ENCODE data around the gene PIK3R1. TPM values are rescaled to one million over a fixed set of nuclear protein-coding genes. Genes with fewer than 3 reads are reported as not detected.
A peak's percentile ranks its signal among the peaks of the same experiment; 100 is the strongest.

The PIK3R1 gene
- total RNA-seq, 8 experiments from 2014 or later: 14.6 to 127 (median 36.8) TPM

DNA sequence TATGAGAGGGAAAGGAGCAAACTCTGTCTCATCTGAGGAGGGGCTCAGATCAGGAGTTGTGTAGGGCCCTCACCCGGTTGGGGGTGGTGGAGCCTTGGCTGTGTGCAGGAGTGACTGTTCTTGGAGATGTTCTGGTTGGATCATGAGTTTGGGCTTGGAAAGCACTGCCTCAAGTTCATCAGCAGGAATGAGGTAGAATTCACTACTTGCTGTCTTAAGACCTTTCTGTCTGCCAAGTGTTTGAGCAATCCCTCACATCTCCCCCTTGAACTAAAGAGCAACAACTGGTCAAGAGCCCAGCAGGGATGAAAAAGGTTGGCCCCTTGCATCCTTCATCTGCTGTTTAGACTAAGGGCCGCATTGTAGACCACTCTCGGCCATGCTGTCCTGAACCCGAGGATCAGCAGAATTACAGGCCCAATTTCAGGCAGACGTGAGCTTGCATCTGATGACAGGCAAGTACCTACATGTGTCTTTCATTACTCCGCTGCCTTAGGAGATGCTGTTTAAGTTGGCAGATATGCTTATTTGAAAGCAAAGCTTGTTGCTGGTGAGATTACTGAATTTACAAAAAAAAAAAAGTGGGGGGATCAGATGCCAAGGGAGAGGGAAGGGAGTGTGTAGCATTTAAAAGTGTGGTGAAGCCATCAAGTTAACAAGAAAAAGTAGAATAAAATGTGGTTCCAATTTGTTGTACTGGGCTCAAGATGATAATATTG lies 36.4 kb downstream of the PIK3R1 start:
- no peak overlapping the region for H3K27ac ChIP-seq
- peak in 3 of 8 experiments; percentile 17 to 38 (median 18) for ATAC-seq (replicated peaks in 6 of 8)

DNA sequence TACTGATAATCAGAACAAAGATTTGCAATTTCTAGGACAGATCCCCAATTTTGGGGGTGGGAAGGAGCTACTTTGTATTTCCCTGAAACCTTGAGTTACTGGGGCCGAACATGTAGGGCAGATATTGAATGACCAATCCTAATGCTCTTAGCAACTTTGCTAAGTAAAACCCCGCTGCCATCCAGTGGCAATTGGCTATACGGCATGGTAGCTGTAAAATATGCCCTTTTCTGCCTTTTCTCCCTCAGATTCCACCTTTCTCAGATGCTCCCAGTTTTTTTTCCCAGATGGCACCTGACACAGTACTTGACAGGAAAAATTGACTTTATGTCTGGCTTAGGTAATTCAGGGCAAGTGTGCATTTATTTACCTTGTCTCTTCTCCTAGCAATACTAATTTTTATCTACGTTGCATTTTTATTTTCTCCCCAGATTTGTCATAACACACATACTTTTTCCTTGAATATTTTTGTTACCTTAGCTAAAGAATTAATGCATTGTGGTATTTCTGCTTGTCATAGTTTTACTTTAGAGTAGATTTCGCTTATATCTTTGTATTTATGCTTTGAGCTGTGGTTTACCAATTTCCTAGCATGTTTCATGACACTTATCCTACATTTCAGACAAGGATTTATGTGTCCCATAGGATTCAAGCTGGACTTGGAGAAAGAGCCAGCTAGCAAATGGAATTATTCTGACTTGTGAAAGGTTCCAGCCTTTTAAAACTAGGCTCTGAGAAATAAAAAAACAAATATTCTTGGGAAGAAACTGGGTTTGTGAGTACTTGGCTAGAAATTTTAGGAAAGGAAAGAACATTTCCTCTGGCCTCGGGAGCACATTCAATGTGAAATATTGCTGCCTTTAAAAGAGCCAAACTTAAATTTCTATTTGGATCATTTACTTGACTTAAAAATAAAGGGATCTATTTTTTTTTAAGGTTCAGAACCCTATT lies 37.4 kb downstream of the PIK3R1 start:
- 11 to 95% (median 64%) methylated on average over 2 to 6 of the region's 6 CpGs for WGBS, 10 experiments
- in situ Hi-C loops (cut with MboI; ENCODE audit: low pct_unique_long_range_greater_than_20kb in 2 of 9, low sequenced_read_pairs in 9 of 9, unreplicated experiment in 9 of 9): loop anchor here (10.0 to 25.0 kb wide), 3 partner anchors 241 to 1016 kb away; no protein-coding TSS in a partner anchor
- no peak overlapping the region for H3K27ac ChIP-seq
- ATAC-seq (replicated peaks in 6 of 8): peak; percentile 71 to 90 (median 78)
- H3K4me1 ChIP-seq (replicated peaks in 1 of 2): peaks cover 23 to 24% of the 10 kb centered on the region in 2 donors
- H3K4me3 ChIP-seq: no peak overlapping the region

More for the DNA sequence above, 36.4 kb downstream of the PIK3R1 start:
- in situ Hi-C loops (cut with MboI; ENCODE audit: low pct_unique_long_range_greater_than_20kb in 2 of 9, low sequenced_read_pairs in 9 of 9, unreplicated experiment in 9 of 9): loop anchor here (10.0 to 25.0 kb wide), 3 partner anchors 240 to 1015 kb away; no protein-coding TSS in a partner anchor
- H3K4me3 ChIP-seq: no peak overlapping the region
- WGBS, 10 experiments: 14 to 100% (median 40%) methylated on average over 1 to 6 of the region's 6 CpGs; no CpG with 5 or more reads in 1 of the 10 experiments
- H3K4me1 ChIP-seq (replicated peaks in 1 of 2): peaks cover 16 to 20% of the 10 kb centered on the region in 2 donors

DNA sequence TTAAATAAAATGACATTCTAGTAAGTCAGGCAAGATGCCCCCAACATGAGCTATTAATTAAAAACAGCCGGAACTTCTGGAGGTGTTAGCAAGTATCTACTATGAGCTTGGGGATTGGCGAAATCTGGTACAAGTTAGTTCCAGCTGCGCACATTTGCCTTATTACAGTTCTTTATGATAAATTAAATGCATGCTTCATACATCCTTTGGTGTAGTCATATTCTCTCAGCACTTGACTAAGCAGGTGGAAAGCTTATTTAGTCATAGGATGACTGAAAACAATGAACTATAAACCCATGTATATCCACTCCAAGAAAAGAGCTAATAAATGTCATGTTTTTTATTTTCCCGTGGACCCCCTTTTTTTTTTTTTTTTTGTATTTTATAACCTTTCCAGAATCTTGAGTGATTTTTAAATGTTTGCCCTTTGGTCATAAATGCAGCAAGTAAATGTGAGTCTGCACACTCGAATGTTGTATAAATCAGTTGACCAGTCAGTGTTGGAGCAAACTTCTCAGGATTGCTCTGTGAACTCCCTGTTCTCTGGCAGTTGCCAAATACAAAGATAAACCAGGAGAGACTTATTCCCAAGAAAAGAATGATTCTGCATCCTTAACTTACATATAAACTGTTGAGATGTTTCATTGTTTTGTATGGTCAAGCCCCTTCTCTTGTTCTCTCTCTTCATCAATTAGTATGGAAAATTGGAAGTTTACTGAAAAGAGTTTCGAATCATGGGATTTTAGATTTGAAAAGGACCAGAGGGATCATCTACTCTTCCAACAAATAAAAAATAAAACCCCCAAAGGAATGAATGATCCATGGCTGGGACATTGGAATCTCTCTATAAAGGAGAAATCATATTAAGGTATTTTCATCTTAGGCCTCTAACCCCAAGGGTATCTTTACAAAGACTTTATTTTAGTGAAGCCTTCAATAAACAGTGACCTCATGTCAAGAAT lies 38.3 kb downstream of the PIK3R1 start:
- in situ Hi-C loops (cut with MboI; ENCODE audit: low pct_unique_long_range_greater_than_20kb in 2 of 9, low sequenced_read_pairs in 9 of 9, unreplicated experiment in 9 of 9): loop anchor here (10.0 to 25.0 kb wide), 3 partner anchors 242 to 1017 kb away; no protein-coding TSS in a partner anchor
- peaks cover 27 to 30% of the 10 kb centered on the region in 2 donors for H3K4me1 ChIP-seq (replicated peaks in 1 of 2)
- no peak overlapping the region for H3K27ac ChIP-seq
- 27 to 94% (median 81%) methylated on average over 3 to 6 of the region's 6 CpGs for WGBS, 10 experiments
- no peak for ATAC-seq (replicated peaks in 6 of 8)
- H3K4me3 ChIP-seq: no peak overlapping the region

DNA sequence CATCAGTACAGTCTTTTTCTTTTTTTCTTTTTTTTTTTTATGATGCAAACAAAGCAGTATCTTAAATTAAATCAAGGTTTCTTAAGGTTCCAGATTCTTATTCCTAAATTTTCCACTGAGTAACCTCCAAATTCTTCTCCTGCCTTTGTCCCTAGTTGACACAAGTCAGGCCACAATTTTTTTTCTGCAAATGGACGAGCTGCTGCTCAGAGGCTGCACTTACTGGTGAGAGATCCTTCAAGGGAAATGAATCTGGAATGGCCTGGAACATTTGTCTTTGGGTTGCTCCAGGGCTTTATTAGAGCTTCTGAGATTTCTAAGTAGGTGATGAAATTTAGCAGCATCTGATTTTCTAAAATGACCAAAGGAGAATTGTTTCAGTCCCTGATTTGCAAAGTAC lies 39.3 kb downstream of the PIK3R1 start:
- H3K27ac ChIP-seq: no peak overlapping the region
- no peak for ATAC-seq (replicated peaks in 6 of 8)
- H3K4me1 ChIP-seq (replicated peaks in 1 of 2): peaks cover 27 to 30% of the 10 kb centered on the region in 2 donors
- no peak overlapping the region for H3K4me3 ChIP-seq
- in situ Hi-C loops (cut with MboI; ENCODE audit: low pct_unique_long_range_greater_than_20kb in 2 of 9, low sequenced_read_pairs in 9 of 9, unreplicated experiment in 9 of 9): loop anchor here (10.0 to 25.0 kb wide), 3 partner anchors 243 to 1018 kb away; no protein-coding TSS in a partner anchor
- 57 to 100% (median 85%) methylated on average over 1 of the region's 1 CpG; no CpG with 5 or more reads in 2 of the 10 experiments for WGBS, 10 experiments

DNA sequence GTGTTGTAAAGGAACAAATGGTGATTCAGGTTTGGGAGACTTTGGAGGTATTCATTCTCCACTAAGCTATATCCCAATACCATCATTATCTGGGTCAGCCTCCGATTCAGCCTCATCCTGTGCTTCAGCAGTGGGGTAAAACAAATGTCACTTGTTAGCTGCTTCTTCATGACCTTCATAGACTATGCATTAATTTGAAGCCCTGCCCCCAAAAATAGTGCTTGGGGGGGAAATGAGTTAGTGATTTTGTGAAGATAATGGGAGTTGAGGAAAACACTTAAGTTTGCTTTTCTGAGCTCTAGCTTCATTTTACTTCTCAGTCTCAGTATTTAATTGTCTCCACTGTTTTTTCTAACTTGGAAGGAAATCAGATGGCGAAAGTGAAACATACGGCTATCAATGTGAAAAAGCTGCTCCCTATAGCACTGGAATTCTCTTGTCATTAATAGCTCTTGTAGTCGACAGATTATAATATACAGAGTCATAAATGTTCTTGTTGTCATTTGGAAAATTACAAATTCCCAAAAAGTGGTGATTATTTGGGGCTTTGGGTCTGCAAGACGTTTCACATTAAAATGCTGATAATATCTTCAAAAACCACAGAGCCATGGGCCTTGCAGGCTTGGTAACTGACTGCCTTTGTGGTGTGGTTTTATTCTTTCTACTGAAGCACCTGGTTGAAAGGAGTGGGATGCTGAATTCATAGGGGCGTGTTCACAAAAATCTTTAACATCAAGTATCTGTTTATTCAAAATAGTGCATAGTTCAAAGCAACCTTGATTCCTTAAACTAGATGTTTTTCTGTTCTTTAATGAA lies 40.0 kb downstream of the PIK3R1 start:
- Histone ChIP-seq H3K4me1 (replicated peaks in 1 of 2) (peaks cover 26 to 30% of the 10 kb centered on the region in 2 donors), H3K4me3 (no peak overlapping the region), H3K27ac (no peak overlapping the region)
- ATAC-seq (replicated peaks in 6 of 8): no peak
- in situ Hi-C loops (cut with MboI; ENCODE audit: low pct_unique_long_range_greater_than_20kb in 2 of 9, low sequenced_read_pairs in 9 of 9, unreplicated experiment in 9 of 9): loop anchor here (10.0 to 25.0 kb wide), 3 partner anchors 243 to 1018 kb away; no protein-coding TSS in a partner anchor
- 28 to 100% (median 86%) methylated on average over 1 to 6 of the region's 6 CpGs for WGBS, 10 experiments

DNA sequence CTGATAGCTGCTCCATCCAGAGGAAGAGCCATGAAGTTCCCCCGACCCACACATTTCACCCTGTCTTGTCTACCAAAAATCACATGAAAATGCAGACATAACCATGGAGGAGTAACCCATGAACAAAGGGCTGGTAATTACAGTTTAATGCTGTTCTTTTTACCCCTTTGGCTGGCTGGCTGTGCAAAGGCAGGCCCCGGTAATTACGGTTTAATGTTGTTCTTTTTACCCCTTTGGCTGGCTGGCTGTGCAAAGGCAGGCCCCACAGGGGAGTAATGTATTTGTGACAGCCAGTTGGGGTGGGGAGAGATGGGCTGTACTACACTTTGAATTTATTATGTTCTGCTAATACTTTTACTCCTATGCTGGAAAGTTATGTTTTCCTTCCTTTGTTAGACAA lies 41.7 kb downstream of the PIK3R1 start:
- H3K4me1 ChIP-seq (replicated peaks in 1 of 2): peaks cover 21 to 30% of the 10 kb centered on the region in 2 donors
- H3K27ac ChIP-seq: no peak overlapping the region
- 39 to 100% (median 75%) methylated on average over 1 to 3 of the region's 3 CpGs; no CpG with 5 or more reads in 1 of the 10 experiments for WGBS, 10 experiments
- no peak overlapping the region for H3K4me3 ChIP-seq
- peak in 3 of 8 experiments; percentile 38 to 75 (median 61) for ATAC-seq (replicated peaks in 6 of 8)
- in situ Hi-C loops (cut with MboI; ENCODE audit: low pct_unique_long_range_greater_than_20kb in 2 of 9, low sequenced_read_pairs in 9 of 9, unreplicated experiment in 9 of 9): loop anchor here (10.0 to 25.0 kb wide), 3 partner anchors 245 to 1020 kb away; no protein-coding TSS in a partner anchor

DNA sequence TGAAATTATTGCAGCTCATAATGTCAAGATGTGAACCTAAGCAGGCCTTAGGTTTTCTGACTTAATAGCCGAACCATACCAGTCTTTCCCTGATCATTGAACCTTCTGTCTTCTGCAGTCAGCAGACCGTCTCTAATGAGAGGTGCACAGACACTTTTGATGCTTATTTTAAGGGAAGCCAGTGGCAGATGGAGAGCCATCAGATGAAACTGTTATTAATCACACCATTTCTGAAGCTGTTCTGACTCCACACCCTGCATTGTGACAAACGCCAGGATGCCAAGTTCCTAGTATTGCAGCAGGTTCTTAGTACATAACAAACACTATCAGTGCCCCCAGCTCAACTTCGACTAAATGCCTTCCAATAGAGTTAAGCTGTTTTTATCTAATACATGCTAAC lies 43.0 kb downstream of the PIK3R1 start:
- no peak overlapping the region for H3K4me3 ChIP-seq
- H3K27ac ChIP-seq: no peak overlapping the region
- ATAC-seq (replicated peaks in 6 of 8): peak in 1 of 8 experiments; percentile 30
- in situ Hi-C loops (cut with MboI; ENCODE audit: low pct_unique_long_range_greater_than_20kb in 2 of 9, low sequenced_read_pairs in 9 of 9, unreplicated experiment in 9 of 9): loop anchor here (10.0 to 25.0 kb wide), 3 partner anchors 246 to 1021 kb away; no protein-coding TSS in a partner anchor
- WGBS, 10 experiments: 54 to 100% (median 76%) methylated on average over 2 to 4 of the region's 4 CpGs; no CpG with 5 or more reads in 2 of the 10 experiments
- H3K4me1 ChIP-seq (replicated peaks in 1 of 2): peaks cover 15 to 23% of the 10 kb centered on the region in 2 donors

DNA sequence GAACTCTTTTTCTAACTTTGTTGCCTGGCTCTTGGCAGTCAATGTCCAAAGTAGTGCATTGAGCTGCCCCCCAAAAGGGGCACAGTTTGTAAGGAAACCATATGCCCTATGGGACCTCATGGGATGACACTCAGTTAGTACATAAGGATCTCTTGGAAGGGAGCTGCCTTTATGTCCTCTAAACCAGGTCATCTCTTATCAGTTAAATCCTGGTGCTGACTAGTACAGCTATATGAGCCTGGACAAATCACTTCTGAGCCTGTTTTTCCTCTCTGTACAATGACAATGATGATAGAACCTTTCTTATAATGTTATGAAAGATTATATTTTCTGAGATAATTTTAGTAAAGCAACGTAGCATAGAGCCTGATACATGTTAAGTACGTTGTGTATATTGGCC lies 44.1 kb downstream of the PIK3R1 start:
- H3K27ac ChIP-seq: no peak overlapping the region
- H3K4me1 ChIP-seq (replicated peaks in 1 of 2): peaks cover 15 to 19% of the 10 kb centered on the region in 2 donors
- in situ Hi-C loops (cut with MboI; ENCODE audit: low pct_unique_long_range_greater_than_20kb in 2 of 9, low sequenced_read_pairs in 9 of 9, unreplicated experiment in 9 of 9): loop anchor here (10.0 to 25.0 kb wide), 3 partner anchors 247 to 1022 kb away; no protein-coding TSS in a partner anchor
- 83 to 100% (median 100%) methylated on average over 1 to 2 of the region's 2 CpGs; no CpG with 5 or more reads in 2 of the 10 experiments for WGBS, 10 experiments
- no peak overlapping the region for H3K4me3 ChIP-seq
- ATAC-seq (replicated peaks in 6 of 8): no peak

DNA sequence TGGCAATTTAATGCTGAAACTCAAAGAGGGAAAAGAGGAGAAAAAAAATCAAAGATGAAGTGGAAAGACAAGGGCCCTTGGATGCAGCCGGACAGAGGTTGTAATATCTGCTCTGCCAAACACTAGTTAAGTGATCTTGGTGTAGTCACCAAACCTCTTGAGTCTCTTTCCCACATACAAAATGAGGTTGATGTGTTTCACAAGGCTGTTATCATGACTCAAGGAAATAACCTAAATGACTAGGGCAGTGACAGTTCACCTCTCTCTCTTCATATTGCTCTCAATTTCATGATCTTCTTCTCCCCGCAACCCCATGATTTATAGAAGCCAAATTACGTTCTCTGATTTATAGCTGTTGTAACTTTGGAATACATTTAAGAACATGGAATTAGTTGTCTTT lies 44.9 kb downstream of the PIK3R1 start:
- in situ Hi-C loops (cut with MboI; ENCODE audit: low pct_unique_long_range_greater_than_20kb in 2 of 9, low sequenced_read_pairs in 9 of 9, unreplicated experiment in 9 of 9): loop anchor here in 6 of 9 experiments (25.0 kb wide), 2 partner anchors 248 to 1023 kb away; no protein-coding TSS in a partner anchor
- Histone ChIP-seq H3K4me3 (no peak overlapping the region), H3K4me1 (replicated peaks in 1 of 2) (peaks cover 10 to 19% of the 10 kb centered on the region in 2 donors), H3K27ac (no peak overlapping the region)
- 63 to 100% (median 91%) methylated on average over 1 to 3 of the region's 3 CpGs for WGBS, 10 experiments
- ATAC-seq (replicated peaks in 6 of 8): no peak

DNA sequence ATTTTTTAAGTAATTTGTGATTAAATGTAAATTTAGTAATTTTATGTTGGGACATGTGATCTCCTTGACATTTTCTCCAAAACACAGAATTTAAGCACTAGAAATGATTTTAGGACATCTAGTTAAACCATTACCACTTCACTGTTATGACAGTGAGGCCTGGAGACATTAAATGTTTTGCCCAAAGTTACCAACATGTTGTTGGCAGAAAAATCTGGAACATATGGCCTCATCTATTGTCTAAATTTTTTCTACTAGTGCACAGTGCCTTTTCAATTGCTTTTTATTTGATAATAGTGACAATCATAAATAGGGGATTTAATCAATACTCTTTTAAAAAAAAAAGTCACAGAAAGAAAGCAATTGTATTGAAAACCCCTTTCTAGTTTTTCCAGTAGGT lies 45.6 kb downstream of the PIK3R1 start:
- H3K27ac ChIP-seq: no peak overlapping the region
- no peak overlapping the region for H3K4me3 ChIP-seq
- no peak for ATAC-seq (replicated peaks in 6 of 8)
- in situ Hi-C loops (cut with MboI; ENCODE audit: low pct_unique_long_range_greater_than_20kb in 2 of 9, low sequenced_read_pairs in 9 of 9, unreplicated experiment in 9 of 9): loop anchor here in 6 of 9 experiments (25.0 kb wide), 2 partner anchors 249 to 1024 kb away; no protein-coding TSS in a partner anchor
- H3K4me1 ChIP-seq (replicated peaks in 1 of 2): peaks cover 10 to 19% of the 10 kb centered on the region in 2 donors

DNA sequence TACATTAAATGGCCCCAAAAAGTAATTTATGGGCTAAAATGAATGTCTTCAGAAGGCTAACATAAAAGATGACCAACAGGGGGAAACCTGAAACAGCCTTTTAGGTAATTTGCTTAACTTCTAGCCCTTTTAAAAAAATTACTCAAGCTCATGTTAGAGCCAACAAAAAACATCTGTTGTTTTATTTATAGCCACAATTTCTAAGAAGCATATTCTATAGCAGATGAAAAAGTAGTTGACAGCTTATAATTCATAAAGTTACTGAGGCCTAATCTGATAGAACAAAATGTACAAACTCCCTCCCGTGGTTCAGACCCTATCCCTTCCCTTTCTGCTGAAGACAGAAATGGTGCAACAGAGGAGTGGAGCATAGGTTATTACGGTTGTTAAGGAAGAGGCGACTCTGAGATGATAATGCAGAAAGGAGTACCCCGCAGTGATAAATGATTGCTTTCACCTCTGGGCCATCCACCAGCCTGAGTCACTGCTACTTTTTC lies 46.1 kb downstream of the PIK3R1 start:
- in situ Hi-C loops (cut with MboI; ENCODE audit: low pct_unique_long_range_greater_than_20kb in 2 of 9, low sequenced_read_pairs in 9 of 9, unreplicated experiment in 9 of 9): loop anchor here in 6 of 9 experiments (25.0 kb wide), 2 partner anchors 249 to 1024 kb away; no protein-coding TSS in a partner anchor
- no peak overlapping the region for H3K27ac ChIP-seq
- WGBS, 10 experiments: 0 to 90% (median 72%) methylated on average over 1 to 4 of the region's 4 CpGs; no CpG with 5 or more reads in 3 of the 10 experiments
- ATAC-seq (replicated peaks in 6 of 8): peak; percentile 39 to 95 (median 72)
- H3K4me1 ChIP-seq (replicated peaks in 1 of 2): peaks cover 10 to 19% of the 10 kb centered on the region in 2 donors
- no peak overlapping the region for H3K4me3 ChIP-seq

Data from motor neuron (in vitro differentiated cells).